Muscle of leg (tissue), 11 donors: Measurements from ENCODE around the gene ARHGEF7. TPM values are rescaled to one million over a fixed set of nuclear protein-coding genes. Genes with fewer than 3 reads are reported as not detected.

Source experiments
- DNase-seq: peaks from one replicate; pipeline ENCODE4 v3.0.0; 2013
- H3K27ac ChIP-seq: one replicate; pipeline ENCODE4 v1.5.1; 2013; ENCODE audit warnings: mild to moderate bottlenecking, low read length, control low read depth
- H3K27me3 ChIP-seq: one replicate; pipeline ENCODE4 v1.6.1; 2013; ENCODE audit warnings: low read length; ENCODE audit not compliant: control insufficient read depth, insufficient read depth
- H3K36me3 ChIP-seq: one replicate; pipeline ENCODE4 v1.6.1; 2013; ENCODE audit warnings: low read length; ENCODE audit not compliant: control insufficient read depth, insufficient read depth
- H3K4me1 ChIP-seq: one replicate; pipeline ENCODE4 v1.6.1; 2013; ENCODE audit warnings: low read length; ENCODE audit not compliant: control insufficient read depth, insufficient read depth
- H3K4me3 ChIP-seq: one replicate; pipeline ENCODE4 v1.5.1; 2013; ENCODE audit warnings: low read length, control low read depth
- H3K9me3 ChIP-seq: replicated peaks from 2 replicates; pipeline ENCODE4 v1.6.1; 2013; ENCODE audit warnings: low read depth, low read length; ENCODE audit not compliant: control insufficient read depth
- WGBS: methylation state at CpG from one replicate; pipeline ENCODE4 v1.1.5; 2013; ENCODE audit warnings: missing lambda C conversion rate; ENCODE audit not compliant: insufficient coverage; 5-methylcytosine and 5-hydroxymethylcytosine counted together
- polyA plus RNA-seq, 8 donors: library from polyadenylated mRNA; unstranded; fragments of 120-200 nt; gene quantifications; one replicate each; pipeline versions ENCODE4 v1.2.1 to v1.2.3, GENCODE V29; 2013; ENCODE audit warnings: inconsistent platforms in 1 of 8, low replicate concordance in 1 of 8; ENCODE audit not compliant: insufficient read length in 8 of 8, insufficient read depth in 1 of 8
- total RNA-seq: library from RNA; stranded (reverse); fragments of 120-200 nt; gene quantifications from one replicate; pipeline ENCODE4 v1.2.4, GENCODE V29; 2013

The ARHGEF7 gene
- total and polyA plus RNA-seq, 9 donors = 52.3 to 80.8 (median 66.7) TPM

DNA sequence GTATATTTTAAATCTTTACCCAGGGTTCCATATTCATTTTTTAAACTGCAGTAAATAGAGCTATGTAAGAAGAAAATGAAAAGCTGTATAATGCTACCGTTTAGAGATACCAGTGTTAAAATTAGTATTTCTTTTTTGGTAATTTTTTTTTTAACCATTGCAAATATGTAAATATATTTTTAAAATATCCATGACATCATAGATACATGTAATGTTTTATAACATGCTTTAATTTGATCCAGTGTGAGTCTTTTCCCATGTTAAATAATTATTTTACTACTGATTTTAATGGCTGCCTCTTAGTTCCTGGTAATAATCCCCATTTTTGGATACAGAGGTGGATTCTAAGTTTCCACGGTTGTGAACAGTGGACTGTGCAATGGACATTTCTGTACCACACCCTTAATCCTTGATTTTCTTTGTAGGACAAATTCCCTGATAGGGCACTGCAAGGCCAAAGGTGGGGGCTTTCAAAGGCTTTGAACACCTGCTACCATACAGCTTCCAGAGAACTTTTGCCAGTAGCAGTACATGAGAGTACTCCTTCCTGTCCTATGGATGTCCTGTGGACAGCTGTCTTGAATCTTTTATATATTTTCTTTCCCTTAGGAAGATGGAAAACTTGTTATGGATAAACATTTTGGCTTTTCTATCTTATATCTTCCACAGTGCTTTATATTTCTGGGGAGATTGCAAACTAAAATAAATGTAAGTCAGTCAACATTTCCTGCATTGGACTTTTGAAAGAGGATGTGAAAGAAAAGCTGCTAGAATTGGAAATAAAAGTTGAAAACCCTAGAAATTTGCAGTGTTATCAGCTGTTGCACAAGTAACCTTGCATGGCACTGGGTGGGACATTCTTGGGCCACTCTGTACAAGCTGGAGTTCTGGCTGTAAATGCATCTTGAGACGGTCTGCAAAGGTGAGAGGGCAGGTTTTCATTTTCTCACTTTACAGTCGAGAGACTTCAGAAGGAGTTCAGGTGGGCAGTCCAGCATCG, 46.8 kb downstream of the ARHGEF7 start:
- H3K4me3 ChIP-seq = no peak overlapping the region
- no peaks in the 10 kb centered on the region for H3K27me3 ChIP-seq
- no peaks in the 10 kb centered on the region for H3K9me3 ChIP-seq
- H3K4me1 ChIP-seq = peaks cover 18% of the 10 kb centered on the region
- no peak for DNase-seq
- 40% methylated on average over 1 of the region's 5 CpGs for WGBS
- H3K27ac ChIP-seq = no peak overlapping the region
- peaks cover 17% of the 10 kb centered on the region for H3K36me3 ChIP-seq

- DNase-seq = no peak
- Histone ChIP-seq H3K4me1 (peaks cover 36% of the 10 kb centered on the region), H3K4me3 (no peak overlapping the region), H3K27me3 (no peaks in the 10 kb centered on the region), H3K27ac (no peak overlapping the region), H3K9me3 (no peaks in the 10 kb centered on the region), H3K36me3 (peaks cover 29% of the 10 kb centered on the region)
- WGBS = 96% methylated on average over 6 of the region's 10 CpGs
Measured at GRCh38 chr13:111165241-111166010, 50.3 kb downstream of the ARHGEF7 start.

GRCh38 chr13:111166882-111167675, 52.0 kb downstream of the ARHGEF7 start:
- peaks cover 28% of the 10 kb centered on the region for H3K36me3 ChIP-seq
- no peaks in the 10 kb centered on the region for H3K27me3 ChIP-seq
- H3K9me3 ChIP-seq = no peaks in the 10 kb centered on the region
- H3K27ac ChIP-seq = peak overlapping the region; percentile 90
- no CpG with 5 or more reads among the region's 11 CpGs for WGBS
- H3K4me3 ChIP-seq = no peak overlapping the region
- no peak for DNase-seq
- peaks cover 37% of the 10 kb centered on the region for H3K4me1 ChIP-seq

- Histone ChIP-seq H3K4me3 (no peak overlapping the region), H3K27ac (peak overlapping the region; percentile 90), H3K9me3 (no peaks in the 10 kb centered on the region), H3K27me3 (no peaks in the 10 kb centered on the region), H3K36me3 (peaks cover 34% of the 10 kb centered on the region), H3K4me1 (peaks cover 39% of the 10 kb centered on the region)
- 94% methylated on average over 7 of the region's 8 CpGs for WGBS
- DNase-seq = peak; percentile 85
Measured at GRCh38 chr13:111168107-111168506, 53.0 kb downstream of the ARHGEF7 start.

- H3K4me1 ChIP-seq = peaks cover 48% of the 10 kb centered on the region
- no peaks in the 10 kb centered on the region for H3K27me3 ChIP-seq
- H3K27ac ChIP-seq = no peak overlapping the region
- WGBS = 63% methylated on average over 2 of the region's 3 CpGs
- no peak overlapping the region for H3K4me3 ChIP-seq
- H3K36me3 ChIP-seq = peaks cover 31% of the 10 kb centered on the region
- no peaks in the 10 kb centered on the region for H3K9me3 ChIP-seq
- no peak for DNase-seq
Measured at GRCh38 chr13:111171112-111171511, 56.0 kb downstream of the ARHGEF7 start.

DNA sequence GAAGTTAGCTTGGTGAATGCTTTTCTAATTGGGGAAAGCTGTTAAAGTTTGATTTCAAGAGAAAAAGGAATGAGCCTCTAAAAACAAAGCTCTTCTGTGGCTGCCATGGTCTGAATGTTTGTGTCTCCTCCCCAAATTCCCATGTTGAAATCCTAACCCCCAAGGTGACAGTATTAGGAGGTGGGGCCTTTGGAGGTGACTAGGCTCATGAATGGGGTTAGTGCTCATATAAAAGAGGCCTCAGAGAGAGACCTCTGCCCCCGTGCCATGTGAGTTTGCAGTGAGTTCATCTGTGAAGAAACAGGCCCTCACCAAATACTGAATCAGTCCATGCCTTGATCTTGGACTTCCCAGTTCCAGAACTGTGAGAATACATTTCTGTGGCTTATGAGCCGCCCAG, 56.5 kb downstream of the ARHGEF7 start:
- H3K27ac ChIP-seq = no peak overlapping the region
- H3K36me3 ChIP-seq = peaks cover 29% of the 10 kb centered on the region
- H3K9me3 ChIP-seq = no peaks in the 10 kb centered on the region
- peaks cover 49% of the 10 kb centered on the region for H3K4me1 ChIP-seq
- DNase-seq = no peak
- H3K27me3 ChIP-seq = no peaks in the 10 kb centered on the region
- H3K4me3 ChIP-seq = no peak overlapping the region
- WGBS = 100% methylated on average over 1 of the region's 2 CpGs

- DNase-seq = no peak
- H3K27ac ChIP-seq = peak overlapping the region; percentile 76
- H3K27me3 ChIP-seq = no peaks in the 10 kb centered on the region
- H3K9me3 ChIP-seq = no peaks in the 10 kb centered on the region
- 66% methylated on average over 14 of the region's 15 CpGs for WGBS
- no peak overlapping the region for H3K4me3 ChIP-seq
- H3K36me3 ChIP-seq = peaks cover 24% of the 10 kb centered on the region
- peaks cover 50% of the 10 kb centered on the region for H3K4me1 ChIP-seq
Measured at GRCh38 chr13:111174377-111175114, 59.4 kb downstream of the ARHGEF7 start.

- Histone ChIP-seq H3K27me3 (no peaks in the 10 kb centered on the region), H3K9me3 (no peaks in the 10 kb centered on the region), H3K4me1 (peaks cover 55% of the 10 kb centered on the region), H3K36me3 (peaks cover 19% of the 10 kb centered on the region), H3K27ac (peak overlapping the region; percentile 76), H3K4me3 (no peak overlapping the region)
- 79% methylated on average over 4 of the region's 4 CpGs for WGBS
- DNase-seq = no peak
Measured at GRCh38 chr13:111175372-111175771, 60.3 kb downstream of the ARHGEF7 start.

DNA sequence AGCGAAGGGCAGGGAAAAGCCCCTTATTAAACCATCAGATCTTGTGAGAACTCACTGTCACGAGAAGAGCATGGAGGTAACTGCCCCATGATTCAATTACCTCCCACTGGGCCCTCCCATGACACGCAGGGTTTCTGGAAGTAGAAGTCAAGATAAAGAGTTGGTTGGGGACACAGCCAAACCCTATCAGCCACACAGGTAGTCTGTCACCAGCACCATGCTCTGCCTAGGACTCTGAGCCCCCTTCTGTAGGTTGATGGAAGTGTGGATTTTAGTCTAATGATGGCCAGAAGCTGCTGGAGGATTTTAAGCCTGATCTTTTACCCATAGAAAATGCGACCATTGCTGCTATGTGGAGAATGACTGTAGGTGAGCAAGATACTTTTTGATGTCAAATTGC, 60.8 kb downstream of the ARHGEF7 start:
- peak overlapping the region; percentile 90 for H3K27ac ChIP-seq
- no peaks in the 10 kb centered on the region for H3K27me3 ChIP-seq
- H3K36me3 ChIP-seq = peaks cover 16% of the 10 kb centered on the region
- no peak overlapping the region for H3K4me3 ChIP-seq
- no CpG with 5 or more reads among the region's 4 CpGs for WGBS
- H3K4me1 ChIP-seq = peaks cover 56% of the 10 kb centered on the region
- DNase-seq = no peak
- H3K9me3 ChIP-seq = no peaks in the 10 kb centered on the region
